ENCODE measurements around the gene AGAP5.

The AGAP5 gene

GRCh38 chr10:73643362-73643761, 54.5 kb downstream of the AGAP5 start:
- no peaks in the 10 kb centered on the region for H3K9me3 ChIP-seq (ENCODE audit: control insufficient read depth, insufficient read depth, low read length)

GRCh38 chr10:73641328-73642060, 56.4 kb downstream of the AGAP5 start, which contains the start of gene MYOZ1:
TSS of gene MYOZ1 (minus strand) at chr10:73641474. CDS start at chr10:73640017, 1,457 bp downstream.
- H3K27ac ChIP-seq (ENCODE audit: low read depth, low read length): no peak within 1 kb of the TSS
- no peaks in the 10 kb centered on the region for H3K27me3 ChIP-seq (ENCODE audit: control insufficient read depth, insufficient read depth, low read length)
- H3K36me3 ChIP-seq (ENCODE audit: control insufficient read depth, insufficient read depth, low read length): no peaks in the 10 kb centered on the region
- no peak within 1 kb of the TSS for H3K4me3 ChIP-seq (ENCODE audit: low read depth, low read length)
- no peaks in the 10 kb centered on the region for H3K9me3 ChIP-seq (ENCODE audit: control insufficient read depth, insufficient read depth, low read length)
- no peak within 1 kb of the TSS for H3K9ac ChIP-seq (ENCODE audit: low read depth, low read length)
- H3K4me1 ChIP-seq (ENCODE audit: control insufficient read depth, insufficient read depth, low read length): peaks cover 3% of the 10 kb centered on the region; the same call in 1 of the 2 replicates

More at GRCh38 chr10:73643362-73643761, 54.5 kb downstream of the AGAP5 start:
- peaks cover 10% of the 10 kb centered on the region; the same call in 1 of the 2 replicates for H3K4me1 ChIP-seq (ENCODE audit: control insufficient read depth, insufficient read depth, low read length)
- no peak overlapping the region for H3K27ac ChIP-seq (ENCODE audit: low read depth, low read length)
- no peaks in the 10 kb centered on the region for H3K27me3 ChIP-seq (ENCODE audit: control insufficient read depth, insufficient read depth, low read length)
- H3K9ac ChIP-seq (ENCODE audit: low read depth, low read length): no peak overlapping the region
- H3K36me3 ChIP-seq (ENCODE audit: control insufficient read depth, insufficient read depth, low read length): no peaks in the 10 kb centered on the region
- H3K4me3 ChIP-seq (ENCODE audit: low read depth, low read length): no peak overlapping the region

- no peaks in the 10 kb centered on the region for H3K36me3 ChIP-seq (ENCODE audit: control insufficient read depth, insufficient read depth, low read length)
- H3K9me3 ChIP-seq (ENCODE audit: control insufficient read depth, insufficient read depth, low read length): no peaks in the 10 kb centered on the region
- no peaks in the 10 kb centered on the region for H3K27me3 ChIP-seq (ENCODE audit: control insufficient read depth, insufficient read depth, low read length)
- H3K9ac ChIP-seq (ENCODE audit: low read depth, low read length): no peak overlapping the region
- no peak overlapping the region for H3K27ac ChIP-seq (ENCODE audit: low read depth, low read length)
- H3K4me3 ChIP-seq (ENCODE audit: low read depth, low read length): no peak overlapping the region
- no peaks in the 10 kb centered on the region for H3K4me1 ChIP-seq (ENCODE audit: control insufficient read depth, insufficient read depth, low read length)
These were observed 58.6 kb downstream of the AGAP5 start for GRCh38 chr10:73639286-73639685.

DNA sequence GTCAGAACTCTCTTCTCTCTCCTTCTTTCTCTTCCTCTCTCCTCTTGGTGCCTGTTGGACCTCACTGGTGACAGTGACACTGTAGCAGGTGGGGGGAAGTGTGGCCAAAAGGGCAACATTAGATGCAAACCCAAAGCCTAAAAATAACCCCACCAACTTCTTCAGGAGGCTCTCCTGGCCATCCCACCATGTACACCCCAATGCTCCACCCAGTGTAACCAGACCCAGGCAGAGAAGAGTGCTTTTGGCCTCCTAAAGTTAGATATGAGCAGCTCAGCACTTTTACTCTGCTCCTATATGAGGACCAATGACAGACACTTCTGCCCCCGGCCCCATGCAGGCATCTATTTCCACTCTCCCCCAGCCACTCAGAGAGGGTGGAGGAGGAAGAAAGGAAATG, 62.1 kb downstream of the AGAP5 start:
- no peaks in the 10 kb centered on the region for H3K9me3 ChIP-seq (ENCODE audit: control insufficient read depth, insufficient read depth, low read length)
- no peak overlapping the region for H3K4me3 ChIP-seq (ENCODE audit: low read depth, low read length)
- H3K27me3 ChIP-seq (ENCODE audit: control insufficient read depth, insufficient read depth, low read length): no peaks in the 10 kb centered on the region
- no peaks in the 10 kb centered on the region for H3K36me3 ChIP-seq (ENCODE audit: control insufficient read depth, insufficient read depth, low read length)
- no peak overlapping the region for H3K27ac ChIP-seq (ENCODE audit: low read depth, low read length)
- no peak overlapping the region for H3K9ac ChIP-seq (ENCODE audit: low read depth, low read length)
- H3K4me1 ChIP-seq (ENCODE audit: control insufficient read depth, insufficient read depth, low read length): no peaks in the 10 kb centered on the region

DNA sequence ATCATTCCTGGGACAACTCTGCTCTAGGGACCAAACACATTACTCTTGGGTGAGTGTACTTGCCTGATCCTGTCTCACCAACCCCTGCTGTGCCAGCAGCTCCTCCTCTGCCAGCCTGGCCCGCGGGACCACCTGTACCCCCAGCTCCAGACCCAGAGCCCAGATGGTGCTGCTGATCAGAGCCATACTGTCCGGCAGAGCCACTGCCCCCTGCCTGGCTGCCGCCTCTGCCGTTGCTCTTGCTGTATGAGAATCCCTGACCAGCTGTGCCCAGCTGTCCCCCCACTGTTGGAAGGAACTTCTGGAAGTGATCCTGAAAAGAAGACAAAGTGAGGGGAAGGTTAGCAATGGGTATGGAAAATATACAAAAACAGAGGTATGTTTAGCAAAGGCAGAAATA, 63.5 kb downstream of the AGAP5 start:
- no peak overlapping the region for H3K9ac ChIP-seq (ENCODE audit: low read depth, low read length)
- no peaks in the 10 kb centered on the region for H3K36me3 ChIP-seq (ENCODE audit: control insufficient read depth, insufficient read depth, low read length)
- no peaks in the 10 kb centered on the region for H3K4me1 ChIP-seq (ENCODE audit: control insufficient read depth, insufficient read depth, low read length)
- H3K27ac ChIP-seq (ENCODE audit: low read depth, low read length): no peak overlapping the region
- H3K27me3 ChIP-seq (ENCODE audit: control insufficient read depth, insufficient read depth, low read length): no peaks in the 10 kb centered on the region
- H3K4me3 ChIP-seq (ENCODE audit: low read depth, low read length): no peak overlapping the region
- no peaks in the 10 kb centered on the region for H3K9me3 ChIP-seq (ENCODE audit: control insufficient read depth, insufficient read depth, low read length)

DNA sequence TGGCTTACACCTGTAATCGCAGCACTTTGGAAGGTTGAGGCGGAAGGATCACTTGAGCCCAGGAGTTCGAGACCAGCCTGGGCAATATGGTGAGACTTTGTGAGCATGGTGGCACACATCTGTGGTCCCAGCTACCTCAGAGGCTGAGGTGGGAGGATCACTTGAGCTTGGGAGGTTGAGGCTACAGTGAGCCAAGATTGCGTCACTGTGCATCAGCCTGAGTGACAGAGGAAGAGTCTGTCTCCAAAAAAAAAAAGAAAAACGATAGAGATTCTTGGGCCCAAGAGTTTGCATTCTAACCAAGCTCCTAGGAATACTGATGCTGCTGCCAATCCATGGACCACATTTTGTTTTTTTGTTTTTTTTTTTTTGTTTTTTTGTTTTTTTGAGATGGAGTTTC, 68.7 kb downstream of the AGAP5 start:
- H3K27me3 ChIP-seq (ENCODE audit: control insufficient read depth, insufficient read depth, low read length): no peaks in the 10 kb centered on the region
- H3K9me3 ChIP-seq (ENCODE audit: control insufficient read depth, insufficient read depth, low read length): no peaks in the 10 kb centered on the region
- H3K4me3 ChIP-seq (ENCODE audit: low read depth, low read length): no peak overlapping the region
- no peaks in the 10 kb centered on the region for H3K4me1 ChIP-seq (ENCODE audit: control insufficient read depth, insufficient read depth, low read length)
- no peak overlapping the region for H3K9ac ChIP-seq (ENCODE audit: low read depth, low read length)
- no peak overlapping the region for H3K27ac ChIP-seq (ENCODE audit: low read depth, low read length)
- no peaks in the 10 kb centered on the region for H3K36me3 ChIP-seq (ENCODE audit: control insufficient read depth, insufficient read depth, low read length)

DNA sequence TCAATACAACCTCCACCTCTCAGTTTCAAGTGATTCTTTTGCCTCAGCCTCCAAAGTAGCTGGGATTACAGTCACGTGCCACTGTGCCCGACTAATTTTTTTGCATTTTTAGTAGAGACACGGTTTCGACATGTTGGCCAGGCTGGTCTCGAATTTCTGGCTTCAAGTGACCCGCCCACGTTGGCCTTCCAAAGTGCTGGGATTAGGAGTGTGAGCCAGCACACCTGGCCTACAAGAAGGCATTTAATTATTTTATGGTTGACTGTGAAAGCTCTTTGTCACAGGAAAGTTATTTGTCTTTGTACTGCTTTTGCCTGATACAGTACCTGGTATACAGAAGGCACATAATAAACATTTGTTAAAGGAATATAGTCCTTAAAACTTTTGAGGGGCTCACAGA, 69.5 kb downstream of the AGAP5 start:
- Histone ChIP-seq H3K27ac (ENCODE audit: low read depth, low read length) (no peak overlapping the region), H3K9ac (ENCODE audit: low read depth, low read length) (no peak overlapping the region), H3K4me1 (ENCODE audit: control insufficient read depth, insufficient read depth, low read length) (no peaks in the 10 kb centered on the region), H3K36me3 (ENCODE audit: control insufficient read depth, insufficient read depth, low read length) (no peaks in the 10 kb centered on the region), H3K27me3 (ENCODE audit: control insufficient read depth, insufficient read depth, low read length) (no peaks in the 10 kb centered on the region), H3K9me3 (ENCODE audit: control insufficient read depth, insufficient read depth, low read length) (no peaks in the 10 kb centered on the region), H3K4me3 (ENCODE audit: low read depth, low read length) (no peak overlapping the region)

GRCh38 chr10:73627300-73627699, 70.6 kb downstream of the AGAP5 start:
- no peaks in the 10 kb centered on the region for H3K9me3 ChIP-seq (ENCODE audit: control insufficient read depth, insufficient read depth, low read length)
- no peak overlapping the region for H3K27ac ChIP-seq (ENCODE audit: low read depth, low read length)
- no peak overlapping the region for H3K9ac ChIP-seq (ENCODE audit: low read depth, low read length)
- H3K4me3 ChIP-seq (ENCODE audit: low read depth, low read length): no peak overlapping the region
- H3K27me3 ChIP-seq (ENCODE audit: control insufficient read depth, insufficient read depth, low read length): no peaks in the 10 kb centered on the region
- H3K4me1 ChIP-seq (ENCODE audit: control insufficient read depth, insufficient read depth, low read length): no peaks in the 10 kb centered on the region
- H3K36me3 ChIP-seq (ENCODE audit: control insufficient read depth, insufficient read depth, low read length): no peaks in the 10 kb centered on the region

- Histone ChIP-seq H3K4me1 (ENCODE audit: control insufficient read depth, insufficient read depth, low read length) (no peaks in the 10 kb centered on the region), H3K9me3 (ENCODE audit: control insufficient read depth, insufficient read depth, low read length) (no peaks in the 10 kb centered on the region), H3K27ac (ENCODE audit: low read depth, low read length) (peak overlapping the region; percentile 95)
These were observed 71.8 kb downstream of the AGAP5 start for GRCh38 chr10:73625884-73626752.

GRCh38 chr10:73625004-73625883, 72.7 kb downstream of the AGAP5 start:
- H3K36me3 ChIP-seq (ENCODE audit: control insufficient read depth, insufficient read depth, low read length): no peaks in the 10 kb centered on the region

More at GRCh38 chr10:73625884-73626752, 71.8 kb downstream of the AGAP5 start:
- H3K4me3 ChIP-seq (ENCODE audit: low read depth, low read length): peak overlapping the region; percentile 95
- peak overlapping the region; percentile 98 for H3K9ac ChIP-seq (ENCODE audit: low read depth, low read length)
- no peaks in the 10 kb centered on the region for H3K27me3 ChIP-seq (ENCODE audit: control insufficient read depth, insufficient read depth, low read length)
- H3K36me3 ChIP-seq (ENCODE audit: control insufficient read depth, insufficient read depth, low read length): no peaks in the 10 kb centered on the region

More at GRCh38 chr10:73625004-73625883, 72.7 kb downstream of the AGAP5 start:
- Histone ChIP-seq H3K9me3 (ENCODE audit: control insufficient read depth, insufficient read depth, low read length) (no peaks in the 10 kb centered on the region), H3K9ac (ENCODE audit: low read depth, low read length) (peak overlapping the region; percentile 83), H3K4me1 (ENCODE audit: control insufficient read depth, insufficient read depth, low read length) (no peaks in the 10 kb centered on the region), H3K4me3 (ENCODE audit: low read depth, low read length) (peak overlapping the region; percentile 95), H3K27ac (ENCODE audit: low read depth, low read length) (peak overlapping the region; percentile 95), H3K27me3 (ENCODE audit: control insufficient read depth, insufficient read depth, low read length) (no peaks in the 10 kb centered on the region)

Data from HUES48 (cell line).